Tibial artery (tissue), 4 donors: ENCODE measurements around the gene SPC24.

Source experiments
- DNase-seq, 2 donors: peaks; one replicate each; pipeline ENCODE4 v3.0.0-alpha.2; 2019
- H3K27ac ChIP-seq, 2 donors: fragments of 200-600 bp; sonication (generic) in 1 of 2; 1 replicate in 1 of 2; 2 replicates in 1 of 2; pipeline ENCODE4 v1.5.1; 2018 to 2019; ENCODE audit warnings: mild to moderate bottlenecking in 1 of 2
- H3K27me3 ChIP-seq, 2 donors: fragments of 200-600 bp; sonication (generic) in 1 of 2; one replicate each; pipeline versions ENCODE4 v1.5.1 to v1.6.0; 2016 to 2019
- H3K36me3 ChIP-seq, 3 donors: fragments of 200-600 bp; sonication (generic) in 2 of 3; one replicate each; pipeline ENCODE4 v1.5.1; 2016 to 2019; ENCODE audit warnings: mild to moderate bottlenecking in 2 of 3
- H3K4me1 ChIP-seq, 4 donors: fragments of 200-600 bp; sonication (generic) in 2 of 4; 1 replicate in 3 of 4; 2 replicates in 1 of 4; pipeline ENCODE4 v1.5.1; 2016 to 2019
- H3K4me3 ChIP-seq, 2 donors: fragments of 200-600 bp; sonication (generic) in 1 of 2; 1 replicate in 1 of 2; 2 replicates in 1 of 2; pipeline ENCODE4 v1.5.1; 2018 to 2019; ENCODE audit warnings: mild to moderate bottlenecking in 2 of 2
- H3K9me3 ChIP-seq, 3 donors: fragments of 200-600 bp; sonication (generic) in 1 of 3; one replicate each; pipeline ENCODE4 v1.5.1; 2016 to 2019
- CTCF ChIP-seq, 2 experiments: fragments of 200-600 bp in 1 of 2; fragments of 450-650 bp in 1 of 2; IDR thresholded peaks; one replicate each; pipeline ENCODE4 v1.5.1; 2017 to 2019; ENCODE audit warnings: antibody characterized with exemption in 2 of 2, mild to moderate bottlenecking in 1 of 2, moderate library complexity in 1 of 2
- intact Hi-C: fragments of 100-400 bp; cut with DNase I; formaldehyde crosslinking; loops from one replicate; pipeline ENCODE4 v1.15.0; 2023; ENCODE audit warnings: low total_unique reads

Gene SPC24

GRCh38 chr19:11173516-11174155 is 18.1 kb upstream of the SPC24 start:
- intact Hi-C loops: no loop called here
- Histone ChIP-seq H3K36me3 (peaks cover 92 to 99% (median 93%) of the 10 kb centered on the region in 3 donors), H3K27me3 (no peaks in the 10 kb centered on the region), H3K4me3 (no peak overlapping the region), H3K27ac (peak overlapping the region; percentile 87 to 88), H3K4me1 (peaks cover 0 to 45% (median 39%) of the 10 kb centered on the region in 4 donors), H3K9me3 (no peaks in the 10 kb centered on the region)
- no peak for DNase-seq
- no peak for TF ChIP-seq CTCF (IDR thresholded peaks at IDR 0.05)

GRCh38 chr19:11172576-11172975 is 17.0 kb upstream of the SPC24 start:
- no peak for DNase-seq
- peaks cover 0 to 50% (median 43%) of the 10 kb centered on the region in 4 donors for H3K4me1 ChIP-seq
- peak overlapping the region; percentile 87 to 88 for H3K27ac ChIP-seq
- intact Hi-C loops: no loop called here
- TF ChIP-seq CTCF (IDR thresholded peaks at IDR 0.05): no peak
- H3K9me3 ChIP-seq: no peaks in the 10 kb centered on the region
- peaks cover 92 to 96% (median 92%) of the 10 kb centered on the region in 3 donors for H3K36me3 ChIP-seq
- H3K27me3 ChIP-seq: no peaks in the 10 kb centered on the region
- H3K4me3 ChIP-seq: no peak overlapping the region

GRCh38 chr19:11171144-11171543 is 15.6 kb upstream of the SPC24 start:
- intact Hi-C loops: no loop called here
- peaks cover 90 to 95% (median 91%) of the 10 kb centered on the region in 3 donors for H3K36me3 ChIP-seq
- TF ChIP-seq CTCF (IDR thresholded peaks at IDR 0.05): no peak
- peaks cover 0 to 65% (median 56%) of the 10 kb centered on the region in 4 donors for H3K4me1 ChIP-seq
- H3K27me3 ChIP-seq: no peaks in the 10 kb centered on the region
- no peak overlapping the region for H3K4me3 ChIP-seq
- peak in 1 of 2 donors; percentile 86 for DNase-seq
- H3K9me3 ChIP-seq: no peaks in the 10 kb centered on the region
- H3K27ac ChIP-seq: peak overlapping the region; percentile 87 to 88

- no peak for TF ChIP-seq CTCF (IDR thresholded peaks at IDR 0.05)
- DNase-seq: no peak
- Histone ChIP-seq H3K36me3 (peaks cover 83 to 86% (median 83%) of the 10 kb centered on the region in 3 donors), H3K4me3 (no peak overlapping the region), H3K9me3 (no peaks in the 10 kb centered on the region), H3K4me1 (peaks cover 7 to 75% (median 66%) of the 10 kb centered on the region in 4 donors), H3K27ac (peak overlapping the region; percentile 87 to 88), H3K27me3 (no peaks in the 10 kb centered on the region)
- intact Hi-C loops: no loop called here
Observed at GRCh38 chr19:11169896-11170678, 14.5 kb upstream of the SPC24 start.

GRCh38 chr19:11168568-11168967 is 13.0 kb upstream of the SPC24 start:
- Histone ChIP-seq H3K9me3 (no peaks in the 10 kb centered on the region), H3K4me1 (peaks cover 12 to 88% (median 76%) of the 10 kb centered on the region in 4 donors), H3K36me3 (peaks cover 68 to 73% (median 70%) of the 10 kb centered on the region in 3 donors), H3K27ac (peak overlapping the region; percentile 87 to 88), H3K4me3 (no peak overlapping the region), H3K27me3 (no peaks in the 10 kb centered on the region)
- DNase-seq: peak in 1 of 2 donors; percentile 86
- TF ChIP-seq CTCF (IDR thresholded peaks at IDR 0.05): no peak
- intact Hi-C loops: no loop called here
